Endothelial cell of umbilical vein (primary cell): ENCODE measurements around the gene LZTS2. TPM values are rescaled to one million over a fixed set of nuclear protein-coding genes. Genes with fewer than 3 reads are reported as not detected.

Experiments
- BruUV-seq: library from RNA; stranded (reverse); fragments of 400-500 nt; replicated peaks from 2 replicates; lab custom pipeline; 2021; lab: Mats Ljungman, UMichigan
- CTCF ChIA-PET: fragments of 300-600, 350-600 bp; sonication (Branson Sonifier 250); formaldehyde crosslinking; loops from one replicate; lab custom pipeline; 2021; ENCODE audit warnings: antibody characterized with exemption, inconsistent platforms; lab: Charles Lee
- POLR2A ChIA-PET: fragments of 300-600, 350-600 bp; sonication (Branson Sonifier 250); formaldehyde crosslinking; loops from one replicate; lab custom pipeline; 2021; ENCODE audit warnings: antibody characterized with exemption, inconsistent platforms; lab: Charles Lee
- DNase-seq: peaks from one replicate; pipeline ENCODE4 v3.0.0-alpha.2; 2011; ENCODE audit warnings: low read depth, low spot score
- FAIRE-seq: peaks from 2 replicates; lab custom pipeline; 2011; peaks lifted over from hg19 to GRCh38; lab: Jason Lieb, UNC
- H2AFZ ChIP-seq: 2 replicates; pipeline ENCODE4 v1.6.0; 2012; ENCODE audit warnings: low read depth, low read length, control low read depth, inconsistent platforms
- H3K27ac ChIP-seq: 2 replicates; pipeline ENCODE4 v1.5.1; 2011; ENCODE audit warnings: low read depth, mild to moderate bottlenecking, control low read depth, low read length, moderate library complexity; ENCODE audit not compliant: insufficient read depth
- H3K27me3 ChIP-seq, 2 experiments: 2 replicates each; pipeline versions ENCODE4 v1.6.0 to v1.6.1; 2011; ENCODE audit warnings: low read length in 2 of 2, mixed read lengths in 1 of 2; ENCODE audit not compliant: control insufficient read depth in 2 of 2, insufficient read depth in 2 of 2
- H3K36me3 ChIP-seq, 2 experiments: 2 replicates in 1 of 2; 3 replicates in 1 of 2; pipeline ENCODE4 v1.5.1; 2011; ENCODE audit warnings: low read length in 2 of 2, mild to moderate bottlenecking in 1 of 2, moderate library complexity in 1 of 2; ENCODE audit not compliant: control insufficient read depth in 2 of 2, insufficient read depth in 2 of 2; ENCODE audit errors: extremely low read depth in 1 of 2
- H3K4me1 ChIP-seq: 3 replicates; pipeline ENCODE4 v1.5.1; 2011; ENCODE audit warnings: mild to moderate bottlenecking, low read length; ENCODE audit not compliant: control insufficient read depth, insufficient read depth; ENCODE audit errors: extremely low read depth
- H3K4me2 ChIP-seq: 2 replicates; pipeline ENCODE4 v1.6.1; 2011; ENCODE audit warnings: low read length, control low read depth, mixed read lengths; ENCODE audit not compliant: insufficient read depth
- H3K4me3 ChIP-seq, 3 experiments: fragments of 200-600 bp in 1 of 3; sonication (generic), shearing (Covaris generic) in 1 of 3; replicated peaks in 1 of 3; 2 replicates each; pipeline ENCODE4 v1.5.1; 2011 to 2016; ENCODE audit warnings: control low read depth in 3 of 3, low read length in 3 of 3, mild to moderate bottlenecking in 2 of 3, inconsistent platforms in 1 of 3, low read depth in 1 of 3, moderate library complexity in 1 of 3; ENCODE audit not compliant: insufficient read depth in 1 of 3
- H3K79me2 ChIP-seq: 2 replicates; pipeline ENCODE4 v1.6.0; 2012; ENCODE audit warnings: low read length, inconsistent platforms; ENCODE audit not compliant: control insufficient read depth, insufficient read depth
- H3K9ac ChIP-seq: replicated peaks from 2 replicates; pipeline ENCODE3; 2011; ENCODE audit warnings: low read length, control low read depth; ENCODE audit not compliant: insufficient read depth; ENCODE audit errors: extremely low read depth
- H3K9me1 ChIP-seq: replicated peaks from 3 replicates; pipeline ENCODE4 v1.6.0; 2011; ENCODE audit warnings: mild to moderate bottlenecking, low read length; ENCODE audit not compliant: control insufficient read depth, insufficient read depth; ENCODE audit errors: extremely low read depth
- H3K9me3 ChIP-seq: replicated peaks from 2 replicates; pipeline ENCODE4 v1.5.1; 2012; ENCODE audit warnings: low read length, inconsistent platforms; ENCODE audit not compliant: control insufficient read depth, insufficient read depth
- H4K20me1 ChIP-seq: replicated peaks from 2 replicates; pipeline ENCODE3; 2011; ENCODE audit warnings: mild to moderate bottlenecking, low read length; ENCODE audit not compliant: control insufficient read depth, insufficient read depth; ENCODE audit errors: extremely low read depth
- CTCF ChIP-seq, 2 donors: IDR thresholded peaks; 1 replicate in 1 of 2; 2 replicates in 1 of 2; pipeline ENCODE4 v1.5.1; 2011; ENCODE audit warnings: low read length in 2 of 2, mild to moderate bottlenecking in 2 of 2, moderate library complexity in 2 of 2, control low read depth in 1 of 2, inconsistent platforms in 1 of 2, low read depth in 1 of 2; ENCODE audit not compliant: insufficient read depth in 1 of 2; ENCODE audit errors: extremely low read depth in 1 of 2
- EZH2 ChIP-seq: IDR thresholded peaks from 2 replicates; pipeline ENCODE4 v1.6.1; 2012; ENCODE audit warnings: borderline replicate concordance, low read depth, mild to moderate bottlenecking, moderate library complexity, low read length, inconsistent platforms; ENCODE audit not compliant: severe bottlenecking
- FOS ChIP-seq: IDR thresholded peaks from 2 replicates; pipeline ENCODE4 v1.6.1; 2011; ENCODE audit warnings: mild to moderate bottlenecking, low read length, moderate library complexity, borderline replicate concordance; ENCODE audit not compliant: insufficient read depth
- GATA2 ChIP-seq: IDR thresholded peaks from 2 replicates; pipeline ENCODE4 v1.7.0; 2011; ENCODE audit warnings: low read depth, mild to moderate bottlenecking, moderate library complexity, mixed read lengths, low read length; ENCODE audit not compliant: insufficient read length, insufficient read depth
- JUN ChIP-seq: IDR thresholded peaks from 2 replicates; pipeline ENCODE4 v1.6.1; 2011; ENCODE audit warnings: borderline replicate concordance, low read depth; ENCODE audit not compliant: insufficient read length, insufficient read depth
- MAX ChIP-seq: IDR thresholded peaks from 2 replicates; pipeline ENCODE4 v1.6.1; 2011; ENCODE audit not compliant: insufficient read depth, insufficient read length
- MYC ChIP-seq: IDR thresholded peaks from one replicate; pipeline ENCODE4 v1.6.1; 2011; ENCODE audit warnings: mild to moderate bottlenecking, low read depth, low read length
- POLR2A ChIP-seq: IDR thresholded peaks from 2 replicates; pipeline ENCODE4 v1.6.1; 2012; ENCODE audit warnings: low read depth, mild to moderate bottlenecking, control low read depth, low read length
- POLR2AphosphoS5 ChIP-seq: IDR thresholded peaks from 2 replicates; pipeline ENCODE4 v1.6.1; 2012; ENCODE audit warnings: low read depth, mild to moderate bottlenecking, control low read depth, low read length, moderate library complexity; ENCODE audit not compliant: insufficient read depth
- dilution Hi-C: fragments of 300-500 bp; cut with MboI; formaldehyde crosslinking; loops from one replicate; pipeline ENCODE4 v1.15.0; 2019; ENCODE audit warnings: low sequenced_read_pairs; ENCODE audit not compliant: extremely low pct_ligation_motif_present
- intact Hi-C: fragments of 100-400 bp; cut with micrococcal nuclease; formaldehyde crosslinking; loops from one replicate; pipeline ENCODE4 v1.10.0; 2022
- polyA plus RNA-seq, 4 experiments: library from polyadenylated mRNA; depleted of rRNA in 3 of 4; stranded (reverse) in 3 of 4; unstranded in 1 of 4; fragments of >200 nt; gene quantifications; 2 replicates each; pipeline versions ENCODE4 v1.2.1 to v1.2.3, GENCODE V29; 2011 to 2012; ENCODE audit warnings: missing spikeins in 1 of 4
- total RNA-seq: library from RNA; stranded (reverse); gene quantifications from 2 replicates; pipeline ENCODE4 v1.2.3, GENCODE V29; 2021

LZTS2 gene
- total and polyA plus RNA-seq, 2 donors (not counting 3 experiments of a cell fraction or from before 2014, with no cell fraction given), result 70.8 to 79.5 TPM

DNA sequence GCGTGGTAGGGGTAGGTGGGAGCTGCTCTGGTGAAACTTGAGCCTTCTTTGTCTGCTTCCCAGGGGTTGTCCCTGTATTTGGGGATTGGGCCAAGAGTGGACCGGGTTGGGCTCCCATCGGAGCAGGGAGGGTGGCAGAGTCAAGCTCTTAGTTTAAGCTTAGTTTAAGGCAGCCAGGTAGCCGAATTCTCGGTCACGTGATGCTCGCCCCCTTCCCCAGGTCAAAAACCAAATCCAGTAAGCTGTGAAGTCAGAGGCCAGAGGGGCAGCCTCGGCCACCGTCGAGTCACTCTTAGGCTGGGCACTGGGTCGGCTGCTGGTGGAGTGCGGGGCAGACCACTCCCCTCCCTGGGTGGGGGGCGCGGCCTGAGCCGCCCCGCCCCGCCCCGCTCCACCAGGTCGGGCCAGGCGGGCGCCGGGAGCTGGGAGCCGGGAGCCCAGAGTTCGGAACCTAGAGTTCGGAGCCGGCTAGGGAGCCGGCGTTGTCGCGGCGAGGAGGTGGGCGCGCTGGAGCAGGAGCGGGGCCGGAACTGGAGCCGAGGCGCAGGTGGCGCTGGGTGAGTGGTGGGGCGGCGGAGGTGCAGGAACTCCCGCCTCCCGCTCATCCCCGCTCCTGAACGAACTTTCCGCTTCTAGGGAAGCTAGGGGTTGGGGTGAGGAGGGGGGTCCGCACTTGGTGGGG, 2.8 kb upstream of the LZTS2 start:
- peak overlapping the region; percentile 6 for H3K4me2 ChIP-seq
- dilution Hi-C loops (no loop called here), intact Hi-C loops (no loop called here)
- H3K9me3 ChIP-seq, result no peaks in the 10 kb centered on the region
- H3K4me1 ChIP-seq, result peaks cover 29% of the 10 kb centered on the region
- FAIRE-seq (no peak), DNase-seq (no peak)
- no peaks in the 10 kb centered on the region for H4K20me1 ChIP-seq
- H3K27me3 ChIP-seq, result no peaks in the 10 kb centered on the region
- BruUV-seq, result no TSS peak
- peaks cover 2 to 3% of the 10 kb centered on the region in 2 experiments for H3K36me3 ChIP-seq
- H3K79me2 ChIP-seq, result peaks cover 17% of the 10 kb centered on the region
- ChIA-PET POLR2A (no interaction called here), CTCF (interaction anchor here (0.5 to 12.6 kb wide), 7 partner anchors 9 to 145 kb away, joined by 4 to 254 read pairs (median 15); partner anchors contain the start of genes MRPL43, PDZD7, SEMA4G and SFXN3)
- no peak overlapping the region for H3K27ac ChIP-seq
- peak overlapping the region; percentile 87 for H2AFZ ChIP-seq
- H3K9me1 ChIP-seq, result no peaks in the 10 kb centered on the region
- TF ChIP-seq GATA2 (no peak), POLR2A (no peak), MAX (no peak), POLR2AphosphoS5 (no peak), JUN (no peak), MYC (no peak), FOS (no peak), EZH2 (no peak), CTCF (IDR thresholded peaks at IDR 0.05; ENCODE audit: extremely low read depth in 1 of 2, insufficient read depth in 1 of 2, low read depth in 1 of 2, low read length in 2 of 2) (no peak)
- H3K4me3 ChIP-seq, result peak overlapping the region; percentile 45 to 52 (median 49)
- peak overlapping the region; percentile 28 for H3K9ac ChIP-seq
